ENCODE results near the gene DPH7. TPM values are rescaled to one million over a fixed set of nuclear protein-coding genes. Genes with fewer than 3 reads are reported as not detected.

The DPH7 gene
- total and polyA plus RNA-seq, 12 donors = 11.7 to 51.4 (median 17.8) TPM

- peaks cover 21 to 53% (median 46%) of the 10 kb centered on the region in 9 donors for H3K4me1 ChIP-seq
- ATAC-seq = no peak
- H3K27ac ChIP-seq = no peak overlapping the region
- no peak overlapping the region for H3K4me3 ChIP-seq
- H3K27me3 ChIP-seq = no peaks in the 10 kb centered on the region
- DNase-seq = no peak
- intact Hi-C loops (cut with DNase I) = loop anchor here in 1 of 10 donors (10.0 kb wide), 1 partner anchor 59 kb away; no protein-coding TSS in a partner anchor
- no peaks in the 10 kb centered on the region for H3K9me3 ChIP-seq
- TF ChIP-seq CTCF (IDR thresholded peaks at IDR 0.05) = no peak
- 89 to 93% methylated on average over 19 of the region's 19 CpGs for WGBS, 2 donors
- H3K36me3 ChIP-seq = peaks cover 0 to 40% (median 20%) of the 10 kb centered on the region in 9 donors
Observed at GRCh38 chr9:137615387-137615871, 36.7 kb upstream of the DPH7 start.

GRCh38 chr9:137614631-137615386, 36.1 kb upstream of the DPH7 start:
- WGBS, 2 donors = 91 to 93% methylated on average over 25 of the region's 25 CpGs
- H3K27ac ChIP-seq = no peak overlapping the region
- peaks cover 0 to 40% (median 20%) of the 10 kb centered on the region in 9 donors for H3K36me3 ChIP-seq
- intact Hi-C loops (cut with DNase I) = loop anchor here in 1 of 10 donors (10.0 kb wide), 1 partner anchor 60 kb away; no protein-coding TSS in a partner anchor
- no peak overlapping the region for H3K4me3 ChIP-seq
- no peak for TF ChIP-seq CTCF (IDR thresholded peaks at IDR 0.05)
- no peaks in the 10 kb centered on the region for H3K9me3 ChIP-seq
- DNase-seq (no peak), ATAC-seq (no peak)
- no peaks in the 10 kb centered on the region for H3K27me3 ChIP-seq
- peaks cover 15 to 47% (median 40%) of the 10 kb centered on the region in 9 donors for H3K4me1 ChIP-seq

- Histone ChIP-seq H3K9me3 (no peaks in the 10 kb centered on the region), H3K4me1 (peaks cover 14 to 42% (median 39%) of the 10 kb centered on the region in 9 donors), H3K4me3 (no peak overlapping the region), H3K36me3 (peaks cover 0 to 45% (median 20%) of the 10 kb centered on the region in 9 donors), H3K27me3 (no peaks in the 10 kb centered on the region), H3K27ac (no peak overlapping the region)
- no peak for ATAC-seq
- intact Hi-C loops (cut with DNase I) = loop anchor here in 1 of 10 donors (10.0 kb wide), 1 partner anchor 61 kb away; no protein-coding TSS in a partner anchor
- no peak for DNase-seq
- WGBS, 2 donors = 93 to 94% methylated on average over 27 of the region's 27 CpGs
- TF ChIP-seq CTCF (IDR thresholded peaks at IDR 0.05) = no peak
Observed at GRCh38 chr9:137613738-137614523, 35.2 kb upstream of the DPH7 start.

- peaks cover 14 to 48% (median 40%) of the 10 kb centered on the region in 9 donors for H3K4me1 ChIP-seq
- TF ChIP-seq CTCF (IDR thresholded peaks at IDR 0.05) = no peak
- H3K27ac ChIP-seq = peak overlapping the region in 2 of 10 donors; percentile 5 to 72
- no peaks in the 10 kb centered on the region for H3K9me3 ChIP-seq
- no peak for DNase-seq
- ATAC-seq = no peak
- no peaks in the 10 kb centered on the region for H3K27me3 ChIP-seq
- intact Hi-C loops (cut with DNase I) = loop anchor here in 1 of 10 donors (10.0 kb wide), 1 partner anchor 62 kb away; no protein-coding TSS in a partner anchor
- 82 to 85% methylated on average over 5 of the region's 5 CpGs for WGBS, 2 donors
- peaks cover 0 to 45% (median 20%) of the 10 kb centered on the region in 9 donors for H3K36me3 ChIP-seq
- no peak overlapping the region for H3K4me3 ChIP-seq
Observed at GRCh38 chr9:137613259-137613658, 34.5 kb upstream of the DPH7 start.

Data from heart right ventricle (tissue), 16 donors.